GM18508 (cell line): Measurements from ENCODE around the gene PROX2.

ENCODE experiments used
- ATAC-seq: cut with Tn5 transposase; IDR thresholded peaks from one replicate; pipeline ENCODE4 v1.9.1; 2021; ENCODE audit warnings: moderate number of reproducible peaks; ENCODE audit not compliant: insufficient read depth, unreplicated experiment

The PROX2 gene

GRCh38 chr14:74910556-74910955 lies 34.6 kb upstream of the PROX2 start:
- ATAC-seq, result no peak

- ATAC-seq, result no peak
These were observed 34.0 kb upstream of the PROX2 start for GRCh38 chr14:74909911-74910310.

GRCh38 chr14:74909501-74909900 lies 33.6 kb upstream of the PROX2 start:
- ATAC-seq, result no peak

- no peak for ATAC-seq
These were observed 33.0 kb upstream of the PROX2 start for GRCh38 chr14:74908861-74909341.

- ATAC-seq, result no peak
These were observed 31.8 kb upstream of the PROX2 start for GRCh38 chr14:74907744-74908143.

- no peak for ATAC-seq
These were observed 31.1 kb upstream of the PROX2 start for GRCh38 chr14:74906925-74907521.

GRCh38 chr14:74905595-74906142 lies 29.7 kb upstream of the PROX2 start:
- ATAC-seq, result no peak

- ATAC-seq, result no peak
These were observed 28.9 kb upstream of the PROX2 start for GRCh38 chr14:74904635-74905503.

- no peak for ATAC-seq
These were observed 27.2 kb upstream of the PROX2 start for GRCh38 chr14:74902941-74903705.

- no peak for ATAC-seq
These were observed 22.7 kb upstream of the PROX2 start for GRCh38 chr14:74898694-74899093.

- no peak for ATAC-seq
These were observed 22.1 kb upstream of the PROX2 start for GRCh38 chr14:74898083-74898482.

- no peak for ATAC-seq
These were observed 21.7 kb upstream of the PROX2 start for GRCh38 chr14:74897642-74898041.

GRCh38 chr14:74896400-74896799 lies 20.5 kb upstream of the PROX2 start:
- ATAC-seq, result no peak

- no peak for ATAC-seq
These were observed 17.7 kb upstream of the PROX2 start for GRCh38 chr14:74893614-74894091.

GRCh38 chr14:74892745-74893144 lies 16.8 kb upstream of the PROX2 start:
- ATAC-seq, result no peak

- ATAC-seq, result no peak
These were observed 15.9 kb upstream of the PROX2 start for GRCh38 chr14:74891870-74892269.

- no peak for ATAC-seq
These were observed 14.3 kb upstream of the PROX2 start for GRCh38 chr14:74890262-74890661.

- no peak for ATAC-seq
These were observed 12.5 kb upstream of the PROX2 start for GRCh38 chr14:74888164-74889158.

GRCh38 chr14:74886001-74886400 lies 10.1 kb upstream of the PROX2 start:
- ATAC-seq, result no peak
